Gastrocnemius medialis (tissue), 4 donors: ENCODE measurements around the gene UNC5C. TPM values are rescaled to one million over a fixed set of nuclear protein-coding genes. Genes with fewer than 3 reads are reported as not detected.

ENCODE experiments used
- ATAC-seq, 2 donors: fragments of 150-250 bp; one replicate each; pipeline ENCODE4 v1.9.1; 2016
- DNase-seq, 2 donors: peaks; one replicate each; pipeline ENCODE4 v3.0.0-alpha.2; 2019
- H3K27ac ChIP-seq, 4 donors: fragments of 200-600 bp; sonication (generic); 1 replicate in 1 of 4; 2 replicates in 3 of 4; pipeline ENCODE4 v1.5.1; 2016 to 2018; ENCODE audit warnings: mild to moderate bottlenecking in 2 of 4, moderate library complexity in 1 of 4
- H3K27me3 ChIP-seq, 3 donors: fragments of 200-600 bp; sonication (generic) in 2 of 3; 1 replicate in 1 of 3; 2 replicates in 2 of 3; pipeline versions ENCODE4 v1.5.1 to v1.6.0; 2016 to 2019; ENCODE audit warnings: mild to moderate bottlenecking in 1 of 3, moderate library complexity in 1 of 3
- H3K36me3 ChIP-seq, 2 donors: fragments of 200-600 bp; sonication (generic) in 1 of 2; one replicate each; pipeline ENCODE4 v1.5.1; 2017 to 2018
- H3K4me1 ChIP-seq, 2 donors: fragments of 200-600 bp; sonication (generic) in 1 of 2; one replicate each; pipeline ENCODE4 v1.5.1; 2016 to 2017; ENCODE audit warnings: mild to moderate bottlenecking in 2 of 2
- H3K4me3 ChIP-seq, 4 donors: fragments of 200-600 bp; sonication (generic) in 3 of 4; 1 replicate in 1 of 4; 2 replicates in 3 of 4; pipeline ENCODE4 v1.5.1; 2016 to 2019; ENCODE audit warnings: mild to moderate bottlenecking in 2 of 4
- H3K9me3 ChIP-seq, 3 donors: fragments of 200-600 bp; sonication (generic) in 2 of 3; 1 replicate in 1 of 3; 2 replicates in 2 of 3; pipeline ENCODE4 v1.5.1; 2016 to 2019
- POLR2A ChIP-seq, 2 donors: fragments of 450-650 bp; IDR thresholded peaks; one replicate each; pipeline ENCODE4 v1.6.1; 2017; ENCODE audit warnings: antibody characterized with exemption in 2 of 2, mild to moderate bottlenecking in 2 of 2, moderate library complexity in 2 of 2
- in situ Hi-C, 4 donors: fragments of 200-750 bp; cut with MboI; loops; one replicate each; pipeline versions ENCODE4 v1.15.0 to v1.8.0; 2017; ENCODE audit warnings: low sequenced_read_pairs in 4 of 4
- intact Hi-C: fragments of 100-400 bp; cut with DNase I; formaldehyde crosslinking; loops from one replicate; pipeline ENCODE4 v1.15.1; 2023; ENCODE audit warnings: low total_unique reads
- total RNA-seq, 4 donors: library from RNA; depleted of rRNA; stranded (reverse); fragments of >200 nt; gene quantifications; one replicate each; pipeline versions ENCODE4 v1.1.0 to v1.2.3, GENCODE V29; 2016
- TF ChIP-seq, protein P1 (sequence below), 5 experiments: fragments of 450-650 bp in 3 of 5; fragments of 200-600 bp in 2 of 5; sonication (generic) in 2 of 5; IDR thresholded peaks in 4 of 5; conservative IDR thresholded peaks in 1 of 5; 1 replicate in 4 of 5; 2 replicates in 1 of 5; pipeline ENCODE4 v1.5.1; 2016 to 2019; ENCODE audit warnings: antibody characterized with exemption in 5 of 5, mild to moderate bottlenecking in 3 of 5, moderate library complexity in 3 of 5

The UNC5C gene
- total RNA-seq, 4 donors from 2014 or later: 0.07 to 0.33 (median 0.23) TPM; not detected in 1

GRCh38 chr4:95249426-95250021, 299.2 kb downstream of the UNC5C start:
- TF ChIP-seq POLR2A (IDR thresholded peaks at IDR 0.05): no peak
- DNase-seq (no peak), ATAC-seq (no peak)
- intact Hi-C loops (no loop called here), in situ Hi-C loops (no loop called here)
- Histone ChIP-seq H3K4me1 (no peaks in the 10 kb centered on the region), H3K27ac (no peak overlapping the region), H3K36me3 (no peaks in the 10 kb centered on the region), H3K4me3 (no peak overlapping the region), H3K9me3 (no peaks in the 10 kb centered on the region), H3K27me3 (no peaks in the 10 kb centered on the region)

- in situ Hi-C loops: no loop called here
- intact Hi-C loops: no loop called here
- TF ChIP-seq POLR2A (IDR thresholded peaks at IDR 0.05): no peak
- TF ChIP-seq, protein P1, sequence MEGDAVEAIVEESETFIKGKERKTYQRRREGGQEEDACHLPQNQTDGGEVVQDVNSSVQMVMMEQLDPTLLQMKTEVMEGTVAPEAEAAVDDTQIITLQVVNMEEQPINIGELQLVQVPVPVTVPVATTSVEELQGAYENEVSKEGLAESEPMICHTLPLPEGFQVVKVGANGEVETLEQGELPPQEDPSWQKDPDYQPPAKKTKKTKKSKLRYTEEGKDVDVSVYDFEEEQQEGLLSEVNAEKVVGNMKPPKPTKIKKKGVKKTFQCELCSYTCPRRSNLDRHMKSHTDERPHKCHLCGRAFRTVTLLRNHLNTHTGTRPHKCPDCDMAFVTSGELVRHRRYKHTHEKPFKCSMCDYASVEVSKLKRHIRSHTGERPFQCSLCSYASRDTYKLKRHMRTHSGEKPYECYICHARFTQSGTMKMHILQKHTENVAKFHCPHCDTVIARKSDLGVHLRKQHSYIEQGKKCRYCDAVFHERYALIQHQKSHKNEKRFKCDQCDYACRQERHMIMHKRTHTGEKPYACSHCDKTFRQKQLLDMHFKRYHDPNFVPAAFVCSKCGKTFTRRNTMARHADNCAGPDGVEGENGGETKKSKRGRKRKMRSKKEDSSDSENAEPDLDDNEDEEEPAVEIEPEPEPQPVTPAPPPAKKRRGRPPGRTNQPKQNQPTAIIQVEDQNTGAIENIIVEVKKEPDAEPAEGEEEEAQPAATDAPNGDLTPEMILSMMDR (IDR thresholded peaks at IDR 0.05 in 4 of 5, conservative IDR thresholded peaks at IDR 0.05 in 1 of 5): no peak
These were observed 299.9 kb downstream of the UNC5C start for GRCh38 chr4:95248720-95249425.

DNA sequence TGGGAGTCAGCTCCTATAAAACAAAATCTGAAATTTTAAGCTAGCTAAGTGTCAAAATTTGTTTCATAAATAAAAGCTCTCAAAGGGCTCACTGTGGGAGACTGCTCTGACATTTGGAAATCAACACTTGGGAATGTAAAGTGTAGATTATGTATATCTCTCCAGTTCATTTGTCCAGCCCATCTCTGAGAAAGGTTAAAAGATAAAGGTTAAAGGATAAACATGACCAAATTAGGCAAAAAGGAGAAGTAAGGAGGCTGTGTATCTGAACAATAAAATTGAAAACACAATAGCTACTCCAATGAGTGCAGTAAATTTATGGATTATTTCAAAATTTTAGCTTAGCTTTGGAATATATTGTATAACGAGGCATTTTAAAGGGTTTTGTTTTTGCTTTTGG, 304.9 kb downstream of the UNC5C start:
- ATAC-seq: no peak
- Histone ChIP-seq H3K4me1 (no peaks in the 10 kb centered on the region), H3K27ac (no peak overlapping the region), H3K4me3 (no peak overlapping the region), H3K9me3 (no peaks in the 10 kb centered on the region), H3K27me3 (no peaks in the 10 kb centered on the region), H3K36me3 (no peaks in the 10 kb centered on the region)
- no peak for TF ChIP-seq POLR2A (IDR thresholded peaks at IDR 0.05)
- TF ChIP-seq, protein P1 (IDR thresholded peaks at IDR 0.05 in 4 of 5, conservative IDR thresholded peaks at IDR 0.05 in 1 of 5): no peak
- in situ Hi-C loops: no loop called here
- no peak for DNase-seq
- intact Hi-C loops: no loop called here

More at GRCh38 chr4:95248720-95249425, 299.9 kb downstream of the UNC5C start:
- ATAC-seq: no peak
- Histone ChIP-seq H3K4me3 (no peak overlapping the region), H3K27me3 (no peaks in the 10 kb centered on the region), H3K4me1 (no peaks in the 10 kb centered on the region), H3K36me3 (no peaks in the 10 kb centered on the region), H3K9me3 (no peaks in the 10 kb centered on the region), H3K27ac (no peak overlapping the region)
- no peak for DNase-seq

GRCh38 chr4:95238554-95238953, 310.2 kb downstream of the UNC5C start:
- H3K9me3 ChIP-seq: no peaks in the 10 kb centered on the region
- ATAC-seq (no peak), DNase-seq (no peak)
- no peak overlapping the region for H3K27ac ChIP-seq
- in situ Hi-C loops: no loop called here
- no peaks in the 10 kb centered on the region for H3K27me3 ChIP-seq
- no peaks in the 10 kb centered on the region for H3K4me1 ChIP-seq
- H3K4me3 ChIP-seq: no peak overlapping the region
- no peaks in the 10 kb centered on the region for H3K36me3 ChIP-seq
- TF ChIP-seq, protein P1 (IDR thresholded peaks at IDR 0.05 in 4 of 5, conservative IDR thresholded peaks at IDR 0.05 in 1 of 5): no peak
- intact Hi-C loops: no loop called here

DNA sequence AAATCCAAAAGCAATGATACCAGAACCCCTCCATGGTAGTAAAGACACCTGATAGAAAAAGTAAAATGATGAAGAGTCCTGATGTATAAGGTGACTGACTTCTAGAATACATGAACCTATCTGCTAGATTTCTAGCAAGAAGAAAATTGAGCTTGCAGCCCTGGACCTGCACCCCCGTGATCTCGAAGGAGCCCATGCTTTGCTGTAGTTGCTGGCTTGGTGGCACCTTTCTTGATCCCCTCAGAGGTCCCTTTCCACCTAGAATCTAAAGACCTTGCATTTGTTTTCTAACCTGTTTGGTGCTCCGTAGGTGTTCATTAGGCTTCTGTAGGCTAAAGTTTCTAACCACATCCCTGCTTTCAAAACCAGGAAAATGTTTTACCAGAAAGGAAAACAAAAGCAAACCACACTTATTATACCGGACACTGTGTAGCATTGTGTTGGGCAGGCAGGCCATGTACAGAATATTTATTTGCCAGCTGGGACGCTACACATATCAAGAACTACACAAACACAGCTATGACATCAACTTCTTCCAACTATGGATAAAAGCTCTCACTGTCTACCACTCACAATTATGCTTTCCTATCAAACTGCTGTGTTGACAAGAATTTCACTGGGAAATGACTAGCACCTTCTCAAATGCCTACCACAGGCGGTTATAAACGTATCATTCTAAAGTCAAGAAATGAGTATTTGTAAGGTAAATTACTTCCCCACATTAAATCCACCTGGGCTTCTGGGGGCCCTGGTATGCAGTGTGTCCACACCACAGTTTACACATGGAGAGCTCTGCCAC, 316.2 kb downstream of the UNC5C start:
- intact Hi-C loops (no loop called here), in situ Hi-C loops (no loop called here)
- no peaks in the 10 kb centered on the region for H3K9me3 ChIP-seq
- TF ChIP-seq POLR2A (IDR thresholded peaks at IDR 0.05): no peak
- TF ChIP-seq, protein P1 (IDR thresholded peaks at IDR 0.05 in 4 of 5, conservative IDR thresholded peaks at IDR 0.05 in 1 of 5): no peak
- no peaks in the 10 kb centered on the region for H3K27me3 ChIP-seq
- no peak overlapping the region for H3K27ac ChIP-seq
- no peak for DNase-seq
- no peaks in the 10 kb centered on the region for H3K36me3 ChIP-seq
- H3K4me1 ChIP-seq: no peaks in the 10 kb centered on the region
- no peak overlapping the region for H3K4me3 ChIP-seq
- ATAC-seq: no peak
